Caco-2 (cell line): Measurements from ENCODE around the gene DERA. TPM values are rescaled to one million over a fixed set of nuclear protein-coding genes. Genes with fewer than 3 reads are reported as not detected.
A peak's percentile ranks its signal among the peaks of the same experiment; 100 is the strongest.

Source experiments
- BruUV-seq: library from RNA; stranded (reverse); fragments of 400-500 nt; replicated peaks from 2 replicates; lab custom pipeline; 2021; lab: Mats Ljungman, UMichigan
- CTCF ChIA-PET: fragments of 300-600 bp; sonication (Branson Sonifier 250); formaldehyde crosslinking; loops from one replicate; lab custom pipeline; 2022; ENCODE audit warnings: antibody characterized with exemption; lab: Charles Lee
- POLR2A ChIA-PET: fragments of 300-600 bp; sonication (Branson Sonifier 250); formaldehyde crosslinking; loops from one replicate; lab custom pipeline; 2022; ENCODE audit warnings: antibody characterized with exemption; lab: Charles Lee
- DNase-seq, 2 experiments: peaks; one replicate each; pipeline versions ENCODE4 v3.0.0 to v3.0.0-alpha.2; 2020 to 2022
- H3K27me3 ChIP-seq: replicated peaks from 2 replicates; pipeline ENCODE4 v1.6.0; 2011; ENCODE audit warnings: low read length; ENCODE audit not compliant: control insufficient read depth, insufficient read depth
- H3K36me3 ChIP-seq: 2 replicates; pipeline ENCODE4 v1.5.1; 2011; ENCODE audit warnings: low read length; ENCODE audit not compliant: control insufficient read depth, insufficient read depth
- H3K4me1 ChIP-seq: fragments of 250-450 bp; sonication (Bioruptor Pico); 2 replicates; pipeline ENCODE4 v1.5.1; 2020; ENCODE audit warnings: mild to moderate bottlenecking
- H3K4me3 ChIP-seq: 2 replicates; pipeline ENCODE4 v1.5.1; 2011; ENCODE audit warnings: low read depth, mild to moderate bottlenecking, control low read depth, low read length
- H3K9me3 ChIP-seq: fragments of 250-450 bp; sonication (Bioruptor Pico); 2 replicates; pipeline ENCODE4 v1.5.1; 2020; ENCODE audit warnings: mild to moderate bottlenecking, moderate library complexity
- H3K27ac Mint-ChIP-seq: one replicate; pipeline ENCODE4 v1.8.0; 2022; ENCODE audit warnings: mixed read lengths; ENCODE audit not compliant: unreplicated experiment
- H3K27me3 Mint-ChIP-seq: one replicate; pipeline ENCODE4 v1.8.0; 2022; ENCODE audit warnings: mixed read lengths; ENCODE audit not compliant: insufficient read depth, unreplicated experiment
- H3K36me3 Mint-ChIP-seq: one replicate; pipeline ENCODE4 v1.8.0; 2022; ENCODE audit warnings: mild to moderate bottlenecking, mixed read lengths; ENCODE audit not compliant: insufficient read depth, unreplicated experiment
- H3K4me1 Mint-ChIP-seq: one replicate; pipeline ENCODE4 v1.8.0; 2022; ENCODE audit warnings: low read depth, mixed read lengths; ENCODE audit not compliant: unreplicated experiment
- H3K4me3 Mint-ChIP-seq: one replicate; pipeline ENCODE4 v1.8.0; 2022; ENCODE audit warnings: mild to moderate bottlenecking, moderate library complexity, mixed read lengths; ENCODE audit not compliant: unreplicated experiment
- H3K9me3 Mint-ChIP-seq: one replicate; pipeline ENCODE4 v1.8.0; 2022; ENCODE audit warnings: mixed read lengths; ENCODE audit not compliant: unreplicated experiment
- CTCF ChIP-seq, 2 experiments: fragments of 200-600 bp in 1 of 2; IDR thresholded peaks; 1 replicate in 1 of 2; 2 replicates in 1 of 2; pipeline versions ENCODE4 v1.5.1 to v1.8.0; 2011 to 2022; ENCODE audit warnings: antibody characterized with exemption in 1 of 2, control low read depth in 1 of 2, inconsistent platforms in 1 of 2, low read depth in 1 of 2, low read length in 1 of 2, mild to moderate bottlenecking in 1 of 2, moderate library complexity in 1 of 2; ENCODE audit not compliant: insufficient read depth in 1 of 2, severe bottlenecking in 1 of 2, unreplicated experiment in 1 of 2
- intact Hi-C: fragments of 100-400 bp; cut with micrococcal nuclease; formaldehyde crosslinking; loops from one replicate; pipeline ENCODE4 v1.10.0; 2022; ENCODE audit not compliant: unreplicated experiment
- total RNA-seq: library from RNA; stranded (reverse); gene quantifications from 2 replicates; pipeline ENCODE4 v1.2.3, GENCODE V29; 2022

Gene DERA
- total RNA-seq, 1 experiment from 2014 or later: 86.4 TPM

- no peaks in the 10 kb centered on the region for H3K9me3 ChIP-seq
- H3K27me3 ChIP-seq: no peaks in the 10 kb centered on the region
- Mint-ChIP-seq H3K27ac (peak overlapping the region; percentile 80), H3K27me3 (no peaks in the 10 kb centered on the region), H3K4me3 (peak overlapping the region; percentile 13), H3K36me3 (peaks cover 33% of the 10 kb centered on the region), H3K9me3 (no peaks in the 10 kb centered on the region), H3K4me1 (peaks cover 38% of the 10 kb centered on the region)
- TF ChIP-seq CTCF (IDR thresholded peaks at IDR 0.05; ENCODE audit: insufficient read depth in 1 of 2, low read depth in 1 of 2, low read length in 1 of 2, severe bottlenecking in 1 of 2, unreplicated experiment in 1 of 2): peak; percentile 44 to 84
- H3K4me3 ChIP-seq: no peak overlapping the region
- ChIA-PET CTCF (no interaction called here), POLR2A (no interaction called here)
- H3K4me1 ChIP-seq: peaks cover 49% of the 10 kb centered on the region
- DNase-seq: peak; percentile 52 to 56
- 0 out of 2 replicates have a peak, but pooled peaks cover 4% of the 10 kb centered on the region for H3K36me3 ChIP-seq
- intact Hi-C loops: loop anchor here (2.0 to 5.0 kb wide), 4 partner anchors 47 to 383 kb away; partner anchors contain the start of gene MGST1
- BruUV-seq: no TSS peak
Measured at GRCh38 chr12:15979096-15980092, 68.3 kb downstream of the DERA start.

DNA sequence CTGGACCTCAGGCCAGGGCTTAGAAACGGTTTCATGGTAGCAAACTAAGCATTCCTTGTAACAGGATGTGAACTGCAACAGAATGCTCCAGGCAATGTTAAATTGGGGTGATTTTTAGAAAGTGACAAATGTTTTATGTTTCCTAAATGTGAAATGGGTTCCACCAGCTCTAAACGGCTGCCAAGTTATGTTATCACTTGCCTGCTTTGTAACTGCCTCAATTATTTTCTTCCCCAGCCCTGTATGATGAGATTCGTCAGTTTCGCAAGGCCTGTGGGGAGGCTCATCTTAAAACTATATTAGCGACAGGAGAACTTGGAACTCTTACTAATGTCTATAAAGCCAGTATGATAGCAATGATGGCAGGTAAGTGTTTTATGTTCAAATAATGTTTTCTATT lies 70.9 kb downstream of the DERA start:
- BruUV-seq: no TSS peak

More for the DNA sequence above, 70.9 kb downstream of the DERA start:
- Histone ChIP-seq H3K36me3 (0 out of 2 replicates have a peak, but pooled peaks cover 4% of the 10 kb centered on the region), H3K4me1 (peaks cover 37% of the 10 kb centered on the region), H3K4me3 (no peak overlapping the region), H3K9me3 (no peaks in the 10 kb centered on the region), H3K27me3 (no peaks in the 10 kb centered on the region)
- Mint-ChIP-seq H3K4me1 (peaks cover 46% of the 10 kb centered on the region), H3K27me3 (no peaks in the 10 kb centered on the region), H3K9me3 (no peaks in the 10 kb centered on the region), H3K4me3 (no peak overlapping the region), H3K27ac (no peak overlapping the region), H3K36me3 (peaks cover 37% of the 10 kb centered on the region)
- intact Hi-C loops: loop anchor here (5.0 kb wide), 1 partner anchor 380 kb away; no protein-coding TSS in a partner anchor
- no peak for TF ChIP-seq CTCF (IDR thresholded peaks at IDR 0.05; ENCODE audit: insufficient read depth in 1 of 2, low read depth in 1 of 2, low read length in 1 of 2, severe bottlenecking in 1 of 2, unreplicated experiment in 1 of 2)
- ChIA-PET CTCF (no interaction called here), POLR2A (interaction anchor here (0.7 kb wide), 1 partner anchor 30 kb away, joined by 4 read pairs; no protein-coding TSS in a partner anchor)
- DNase-seq: no peak
